GM12875 (cell line): ENCODE measurements around the gene IFFO2.

Experiments
- H3K4me3 ChIP-seq: one replicate; pipeline ENCODE4 v1.5.1; 2011; ENCODE audit warnings: low read depth, low read length, control low read depth
- CTCF ChIP-seq: IDR thresholded peaks from 2 replicates; pipeline ENCODE4 v1.5.1; 2011; ENCODE audit warnings: low read depth, mild to moderate bottlenecking, control low read depth, inconsistent platforms, low read length, moderate library complexity, borderline replicate concordance; ENCODE audit not compliant: insufficient read depth

The IFFO2 gene

DNA sequence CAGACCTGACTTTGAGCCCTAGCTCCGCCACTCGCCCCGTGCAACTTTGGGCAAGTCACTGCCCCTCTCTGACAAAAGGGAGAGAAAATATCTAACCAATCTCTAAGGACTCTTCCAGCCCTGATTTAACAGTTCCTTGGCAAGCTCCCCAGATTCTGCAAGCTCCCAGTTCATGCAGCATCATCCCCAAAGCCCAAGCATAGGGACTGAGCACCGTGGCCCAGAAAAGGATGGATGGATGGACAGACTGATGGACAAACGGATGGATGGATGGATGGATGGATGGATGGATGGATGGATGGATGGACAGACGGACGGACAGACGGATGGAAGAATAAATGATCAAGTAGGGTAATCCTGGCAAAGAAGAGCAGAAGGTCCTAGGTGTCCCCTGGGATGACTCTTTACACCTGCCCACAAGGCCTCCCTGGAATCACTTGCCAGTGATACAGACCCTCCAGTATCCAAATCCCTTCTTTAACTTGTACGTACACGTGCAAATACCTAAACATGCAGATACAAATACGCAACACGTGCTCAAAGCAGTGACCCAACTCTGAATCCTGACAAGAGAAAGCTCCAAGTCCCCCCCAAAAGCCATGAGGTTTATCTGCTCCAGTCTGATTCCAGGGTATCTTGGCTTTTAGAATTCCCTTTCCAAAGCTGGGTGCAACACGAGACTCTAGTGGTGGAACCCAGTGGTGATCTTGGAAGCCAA, 16.0 kb downstream of the IFFO2 start:
- H3K4me3 ChIP-seq, result no peak overlapping the region
- TF ChIP-seq CTCF, result no peak

- no peak for TF ChIP-seq CTCF
- H3K4me3 ChIP-seq, result no peak overlapping the region
Observed at GRCh38 chr1:18939398-18940302, 16.8 kb downstream of the IFFO2 start.

DNA sequence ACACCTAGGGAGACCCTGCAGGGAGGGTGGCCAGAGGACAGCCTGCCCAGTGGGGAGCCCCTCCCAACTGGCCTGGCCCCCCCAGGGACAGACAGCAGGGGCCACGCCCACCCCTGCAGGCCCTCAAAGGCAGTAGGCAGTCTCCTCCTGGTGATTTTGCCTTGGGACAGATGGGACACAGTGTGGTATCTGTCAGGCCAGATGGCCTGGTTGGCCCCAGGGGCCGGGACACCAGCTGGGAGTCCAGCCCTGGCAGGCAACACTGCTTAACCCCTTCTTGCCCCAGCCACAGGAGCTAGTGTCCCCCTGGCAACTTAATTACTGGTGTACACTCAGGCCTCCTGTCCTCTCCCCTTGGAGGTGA, 17.8 kb downstream of the IFFO2 start:
- TF ChIP-seq CTCF, result no peak
- no peak overlapping the region for H3K4me3 ChIP-seq

- TF ChIP-seq CTCF, result no peak
- no peak overlapping the region for H3K4me3 ChIP-seq
Observed at GRCh38 chr1:18938008-18938706, 18.3 kb downstream of the IFFO2 start.

- H3K4me3 ChIP-seq, result no peak overlapping the region
- TF ChIP-seq CTCF, result no peak
Observed at GRCh38 chr1:18937539-18937938, 18.9 kb downstream of the IFFO2 start.

- no peak for TF ChIP-seq CTCF
- no peak overlapping the region for H3K4me3 ChIP-seq
Observed at GRCh38 chr1:18936814-18937481, 19.5 kb downstream of the IFFO2 start.
